Fibroblast of skin of right quadriceps (primary cell): ENCODE data around the gene PLA2G5.

Source experiments
- DNase-seq: peaks from one replicate; pipeline ENCODE4 v3.0.0-alpha.2; 2013

Gene PLA2G5

DNA sequence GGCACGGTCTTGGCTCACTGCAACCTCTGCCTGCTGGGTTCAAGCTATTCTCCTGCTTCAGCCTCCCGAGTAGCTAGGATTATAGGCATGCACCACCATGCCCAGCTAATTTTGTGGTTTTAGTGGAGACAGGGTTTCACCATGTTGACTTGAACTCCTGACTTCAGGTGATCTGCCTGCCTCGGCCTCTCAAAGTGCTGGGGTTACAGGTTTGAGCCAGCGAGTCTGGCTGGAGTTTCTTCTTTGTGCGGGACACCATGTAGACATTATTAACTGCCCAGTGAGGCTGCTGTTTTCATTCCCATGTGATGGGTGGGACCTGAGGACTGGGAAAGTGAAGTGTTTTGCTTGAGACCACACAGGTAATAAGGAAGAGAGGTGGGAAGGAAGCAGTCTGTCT, 23.3 kb downstream of the PLA2G5 start:
- DNase-seq, result no peak

DNA sequence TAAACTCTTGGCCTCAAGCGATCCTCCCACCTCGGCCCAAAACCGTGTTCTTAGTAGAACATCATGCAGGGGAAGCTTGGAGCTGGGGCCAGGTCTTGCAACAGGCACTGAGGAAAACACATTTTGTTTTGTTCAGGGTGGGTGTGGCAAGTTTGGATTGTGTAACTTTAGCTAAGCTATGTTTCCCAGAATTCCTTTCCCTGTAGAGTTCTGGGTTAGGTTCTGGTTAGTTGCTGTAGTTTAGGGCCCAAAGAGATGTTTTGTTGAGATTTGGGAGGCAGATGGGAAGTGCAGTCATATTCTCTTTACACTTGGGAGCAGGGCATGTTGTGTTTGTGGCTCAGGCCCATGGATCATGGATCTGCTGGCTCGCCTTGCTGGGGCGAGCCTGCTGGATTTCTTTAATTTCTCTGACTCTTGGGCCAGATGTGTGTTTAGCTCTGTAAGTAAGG, 24.0 kb downstream of the PLA2G5 start:
- DNase-seq, result no peak

DNA sequence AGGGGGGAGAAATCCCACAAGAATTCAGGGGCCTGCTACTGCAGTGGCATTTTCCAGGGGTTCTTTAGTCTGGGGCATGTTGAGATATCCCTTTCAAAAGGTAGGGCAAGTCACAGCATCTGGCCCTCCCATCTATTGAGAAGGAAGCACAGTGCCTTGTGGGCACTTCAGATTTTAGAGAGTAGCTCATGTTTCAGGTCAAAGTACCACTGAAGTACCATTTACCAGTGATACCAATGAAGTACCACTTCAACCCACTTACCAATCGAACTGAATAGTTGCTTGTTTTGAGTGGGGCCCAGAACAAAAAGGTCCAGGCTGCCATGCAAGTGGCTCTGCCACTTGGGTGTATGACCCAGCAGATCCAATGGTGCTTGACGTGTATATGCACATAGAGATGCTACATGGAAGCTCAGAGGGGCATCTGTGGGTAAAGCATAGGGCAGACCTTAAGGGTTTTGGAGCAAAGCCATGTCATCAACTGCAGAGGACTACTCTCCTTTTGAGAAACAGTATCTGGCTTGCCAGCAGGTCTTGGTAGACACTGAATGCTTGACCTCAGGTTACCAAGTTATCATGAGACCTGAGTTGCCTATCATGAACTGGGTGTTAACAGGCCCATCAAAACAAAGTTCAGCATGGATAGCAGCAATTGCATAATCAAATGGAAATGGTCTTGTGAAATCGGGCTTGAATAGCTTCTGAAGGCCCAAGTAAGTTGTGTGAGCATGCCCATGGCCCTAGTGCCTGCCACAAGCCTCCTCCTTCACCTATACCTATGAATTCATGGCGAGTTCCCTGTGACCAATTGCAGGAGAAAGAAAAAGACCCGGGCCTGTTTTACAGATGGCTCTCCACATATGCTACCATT, 25.8 kb downstream of the PLA2G5 start:
- DNase-seq, result no peak

DNA sequence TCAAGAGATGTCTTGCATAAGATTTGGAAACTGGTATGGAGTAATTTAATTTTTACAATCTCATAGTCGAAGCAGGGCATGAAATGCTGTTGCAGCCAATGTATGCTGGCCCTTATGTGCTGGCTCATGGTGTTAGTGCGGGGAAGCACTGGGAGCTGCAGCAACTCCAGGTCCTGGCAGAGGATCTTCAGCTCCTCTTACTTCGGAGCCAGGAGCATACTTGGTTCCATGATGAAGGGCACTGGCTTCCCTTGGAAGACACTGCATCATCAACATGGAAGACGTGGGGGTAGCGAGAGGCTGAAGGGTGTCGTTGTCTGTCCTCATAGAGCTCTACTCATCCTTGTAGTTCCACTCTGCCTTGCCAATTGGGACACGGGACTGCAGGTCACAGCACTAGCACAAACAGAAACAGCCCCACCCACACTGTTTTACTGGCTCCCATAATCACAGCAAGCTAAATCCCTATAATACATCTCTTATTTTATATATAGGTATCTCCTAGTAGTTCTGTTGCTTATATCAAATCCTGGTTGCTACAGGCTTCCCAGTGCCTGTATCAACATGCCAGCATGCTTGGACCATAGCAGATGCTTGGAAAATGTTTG, 26.9 kb downstream of the PLA2G5 start:
- no peak for DNase-seq

DNA sequence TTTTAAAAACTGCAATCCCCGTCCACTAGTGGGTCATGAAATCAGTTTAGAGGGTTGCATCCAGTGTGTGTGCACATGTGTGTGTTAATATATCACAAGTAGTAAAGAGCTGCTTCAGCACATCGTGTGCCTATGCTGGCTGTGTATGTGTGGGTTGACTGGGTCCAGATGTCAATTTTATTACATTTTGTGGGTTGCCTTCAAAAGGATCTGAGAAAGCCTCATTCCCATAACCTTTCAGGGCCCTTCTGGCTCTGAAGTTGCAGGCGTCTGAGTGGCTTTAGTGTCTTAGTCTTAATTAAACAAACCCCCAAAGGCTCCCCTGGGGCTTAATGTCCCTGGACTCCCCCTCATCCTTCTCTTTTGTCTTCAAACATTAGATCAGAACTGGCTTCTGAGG, 29.5 kb downstream of the PLA2G5 start:
- no peak for DNase-seq

DNA sequence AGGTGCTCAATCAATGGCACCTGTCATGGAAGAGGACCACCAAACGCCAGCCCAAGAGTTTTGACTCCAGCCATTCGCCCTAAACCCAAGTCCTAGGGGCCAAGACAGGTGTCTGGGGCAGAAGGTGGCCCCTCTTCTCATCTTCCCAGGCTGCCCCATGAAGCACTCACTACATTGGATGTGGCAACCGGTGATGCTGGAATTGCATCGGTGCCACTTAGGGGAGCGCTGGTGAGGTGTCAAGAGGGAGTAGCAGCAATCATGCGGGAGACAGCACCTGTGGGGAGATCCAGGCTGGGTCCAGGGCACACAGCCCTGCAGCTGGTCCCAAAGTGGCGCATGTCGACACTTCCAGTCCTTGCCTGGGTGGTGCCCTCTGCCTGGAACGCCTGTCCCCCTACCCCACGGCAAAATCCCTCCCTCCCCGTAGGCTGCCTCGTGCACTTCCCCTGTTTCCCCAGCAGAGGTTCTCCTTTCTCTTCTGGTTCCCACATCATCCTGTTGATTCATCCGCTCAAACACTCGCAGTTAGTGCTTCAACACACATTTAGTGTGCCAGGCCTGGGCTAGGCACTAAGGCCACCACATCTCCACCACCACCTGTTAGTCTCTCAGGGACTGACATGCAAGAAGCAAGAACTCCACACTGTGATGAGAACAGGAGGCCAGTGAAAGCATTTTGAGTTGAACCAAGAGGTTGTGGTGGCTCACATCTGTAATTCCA, 30.8 kb downstream of the PLA2G5 start:
- DNase-seq, result peak; percentile 44

DNA sequence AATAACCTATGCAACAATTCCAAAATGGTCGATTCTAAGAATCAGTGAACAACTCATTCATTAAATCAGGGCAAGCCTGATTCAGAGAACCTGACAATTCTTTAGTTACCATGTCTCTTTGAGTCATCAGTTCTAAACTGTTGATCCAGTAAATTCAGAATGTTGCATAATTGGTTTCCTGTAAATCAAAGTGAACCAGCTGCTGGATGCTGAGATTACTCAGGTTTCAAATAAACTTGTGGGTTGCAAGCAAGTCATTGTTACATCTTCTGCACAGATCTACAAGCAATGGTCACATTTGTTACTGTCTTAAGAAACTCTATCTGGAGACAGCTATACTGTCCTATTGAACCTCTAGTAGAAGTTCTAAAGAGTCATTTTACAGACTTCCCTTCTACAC, 32.9 kb downstream of the PLA2G5 start:
- peak; percentile 65 for DNase-seq

DNA sequence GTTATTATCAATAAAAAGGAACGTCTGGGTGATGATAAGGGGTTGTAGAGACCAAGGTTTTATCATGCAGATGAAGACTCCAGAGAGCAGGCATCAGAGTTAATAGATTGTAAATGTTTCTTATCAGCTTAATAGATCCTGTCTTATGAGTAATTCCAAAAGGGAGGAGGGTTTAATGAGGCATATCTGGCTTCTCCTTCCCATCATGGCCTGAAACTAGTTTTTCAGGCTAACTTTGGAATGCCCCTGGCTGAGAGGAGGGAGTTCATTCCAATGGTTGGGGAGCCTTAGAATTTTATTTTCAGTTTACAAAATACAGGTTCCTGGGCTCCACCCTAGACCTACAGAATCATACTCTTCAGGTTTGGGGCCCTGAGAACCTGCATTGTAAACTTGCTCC, 35.9 kb downstream of the PLA2G5 start:
- DNase-seq, result no peak

DNA sequence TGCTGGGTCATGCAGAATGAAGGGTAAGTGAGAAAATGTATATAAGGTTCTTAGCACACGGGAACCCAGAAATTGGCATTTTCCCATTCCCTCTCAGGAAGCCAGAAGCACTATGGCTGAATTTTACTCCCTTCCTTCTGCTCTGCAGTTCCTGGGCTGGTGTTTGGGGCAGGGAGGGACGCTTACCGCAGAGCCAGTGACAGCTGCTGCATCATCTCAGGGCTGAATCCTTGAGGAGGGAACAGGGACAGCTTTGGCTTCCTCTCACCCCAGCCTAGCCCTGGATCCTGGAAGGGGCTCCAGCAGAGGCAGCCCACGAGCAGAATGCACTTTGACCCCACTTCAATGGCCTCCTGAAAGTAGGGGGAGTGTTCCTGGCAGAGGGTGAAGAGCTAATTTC, 37.4 kb downstream of the PLA2G5 start:
- DNase-seq, result no peak

DNA sequence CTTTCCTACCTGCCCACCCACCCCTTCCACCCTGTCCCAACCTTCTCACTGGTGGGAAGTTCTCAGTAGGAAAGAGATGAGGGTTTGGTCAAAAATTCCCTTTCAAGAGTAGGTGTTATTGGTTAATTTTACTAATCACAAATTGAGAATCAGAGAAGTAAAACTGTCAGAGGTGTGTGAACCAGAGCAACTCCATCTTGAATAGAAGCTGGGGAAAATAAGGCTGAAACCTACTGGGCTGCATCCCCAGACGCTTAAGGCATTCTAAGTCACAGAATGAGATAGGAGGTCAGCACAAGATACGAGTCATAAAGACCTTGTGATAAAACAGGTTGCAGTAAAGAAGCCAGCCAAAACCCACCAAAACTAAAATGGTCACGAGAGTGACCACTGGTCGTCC, 37.8 kb downstream of the PLA2G5 start:
- no peak for DNase-seq

DNA sequence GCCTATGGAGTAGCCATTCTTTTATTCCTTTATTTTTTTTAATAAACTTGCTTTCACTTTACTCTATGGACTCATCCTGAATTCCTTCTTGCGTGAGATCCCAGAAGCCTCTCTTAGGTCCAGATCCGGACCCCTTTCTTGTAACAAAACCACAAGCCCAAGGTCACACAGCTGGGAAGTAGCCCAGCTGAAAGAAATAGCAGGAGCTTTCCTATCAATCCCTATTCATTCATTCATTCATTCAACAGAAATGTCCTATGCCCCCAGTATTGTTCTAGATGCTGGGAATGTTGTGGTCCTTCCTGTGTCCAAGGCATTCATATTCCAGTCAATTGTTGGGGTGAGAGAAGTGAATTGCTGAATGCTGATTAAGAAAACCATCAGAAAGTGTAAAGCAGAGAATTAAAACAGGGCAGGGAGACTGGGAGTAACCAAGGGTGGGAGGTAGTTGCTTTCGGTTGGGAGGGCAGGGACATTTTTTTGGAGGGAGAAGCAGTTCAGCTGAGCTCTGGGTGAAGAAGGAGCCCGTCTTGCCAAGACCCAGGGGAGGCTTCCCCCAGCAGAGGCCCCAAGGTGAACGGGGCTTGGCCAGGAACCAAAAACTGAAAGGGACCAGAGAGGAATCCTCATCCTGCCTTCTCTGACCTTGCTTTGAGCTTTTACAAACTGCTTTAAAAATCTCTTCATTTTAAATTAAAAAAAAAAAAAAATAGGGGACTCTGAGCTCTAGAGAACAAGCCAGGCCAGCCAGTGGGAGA, 38.6 kb downstream of the PLA2G5 start:
- DNase-seq, result no peak

DNA sequence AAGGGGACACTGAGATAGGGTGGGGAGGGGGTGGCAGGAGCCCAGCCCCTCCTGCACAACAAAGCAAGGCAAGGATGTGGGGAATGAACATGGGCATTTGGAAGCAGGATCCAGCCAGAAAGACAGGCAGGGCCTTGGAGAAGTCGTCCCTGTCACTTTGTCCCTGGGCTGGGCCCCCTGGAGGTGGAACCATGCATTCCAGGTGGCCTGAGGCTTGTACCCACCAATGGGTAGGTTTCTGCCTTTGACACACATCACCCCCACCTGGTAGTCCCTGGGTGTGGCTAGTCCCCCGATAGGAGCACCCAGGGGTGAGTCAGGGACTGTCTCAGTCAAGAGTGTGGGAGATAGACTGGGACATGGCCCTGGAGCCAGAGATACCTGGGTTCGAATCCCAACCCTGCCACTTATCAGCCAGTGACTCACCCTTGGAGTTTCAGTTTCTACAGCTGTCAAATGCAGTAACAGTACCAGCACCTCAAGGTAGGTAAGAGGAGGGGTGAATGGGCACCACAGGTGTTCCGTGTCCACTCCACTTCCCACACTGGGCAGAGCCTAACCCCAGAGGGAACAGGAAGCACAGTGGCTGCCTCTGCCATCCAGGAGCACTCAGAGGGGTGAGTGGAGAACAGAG, 39.3 kb downstream of the PLA2G5 start:
- no peak for DNase-seq

DNA sequence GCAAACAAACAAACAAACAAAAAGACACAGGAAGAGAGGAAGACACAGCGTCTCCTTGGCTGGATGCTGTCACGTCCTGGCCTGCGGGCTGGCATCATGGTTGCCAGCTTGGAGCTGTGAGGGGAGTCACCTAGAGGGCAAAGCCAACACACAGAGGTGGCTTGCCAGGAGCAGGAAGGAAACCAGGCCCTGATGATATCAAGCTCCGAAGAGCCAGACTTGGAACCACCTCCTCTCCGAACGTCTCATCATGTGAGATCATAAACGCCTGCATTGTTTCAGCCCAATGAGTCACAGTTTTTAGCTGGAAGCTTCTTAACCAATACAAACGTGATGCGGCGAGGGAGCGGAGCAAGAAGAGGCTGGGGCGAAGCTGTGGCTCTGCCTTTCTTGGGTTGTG, 40.7 kb downstream of the PLA2G5 start:
- DNase-seq, result peak; percentile 11

DNA sequence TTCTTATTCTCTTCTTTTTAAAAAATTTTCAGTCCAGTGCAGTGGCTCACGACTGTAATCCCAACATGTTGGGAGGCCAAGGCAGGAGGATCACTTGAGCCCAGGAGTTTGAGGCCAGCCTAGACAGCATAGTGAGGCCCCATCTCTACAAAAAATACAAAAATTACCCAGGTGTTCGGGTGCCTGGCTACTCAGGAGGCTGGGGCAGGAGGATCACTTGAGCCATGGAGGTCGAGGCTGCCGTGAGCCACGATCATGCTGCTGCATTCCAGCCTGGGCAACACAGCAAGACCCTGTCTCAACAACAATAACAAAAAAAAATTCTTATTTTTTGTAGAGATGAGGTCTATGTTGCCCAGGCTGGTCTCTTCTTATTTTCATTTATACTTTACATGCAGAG, 41.5 kb downstream of the PLA2G5 start:
- no peak for DNase-seq

DNA sequence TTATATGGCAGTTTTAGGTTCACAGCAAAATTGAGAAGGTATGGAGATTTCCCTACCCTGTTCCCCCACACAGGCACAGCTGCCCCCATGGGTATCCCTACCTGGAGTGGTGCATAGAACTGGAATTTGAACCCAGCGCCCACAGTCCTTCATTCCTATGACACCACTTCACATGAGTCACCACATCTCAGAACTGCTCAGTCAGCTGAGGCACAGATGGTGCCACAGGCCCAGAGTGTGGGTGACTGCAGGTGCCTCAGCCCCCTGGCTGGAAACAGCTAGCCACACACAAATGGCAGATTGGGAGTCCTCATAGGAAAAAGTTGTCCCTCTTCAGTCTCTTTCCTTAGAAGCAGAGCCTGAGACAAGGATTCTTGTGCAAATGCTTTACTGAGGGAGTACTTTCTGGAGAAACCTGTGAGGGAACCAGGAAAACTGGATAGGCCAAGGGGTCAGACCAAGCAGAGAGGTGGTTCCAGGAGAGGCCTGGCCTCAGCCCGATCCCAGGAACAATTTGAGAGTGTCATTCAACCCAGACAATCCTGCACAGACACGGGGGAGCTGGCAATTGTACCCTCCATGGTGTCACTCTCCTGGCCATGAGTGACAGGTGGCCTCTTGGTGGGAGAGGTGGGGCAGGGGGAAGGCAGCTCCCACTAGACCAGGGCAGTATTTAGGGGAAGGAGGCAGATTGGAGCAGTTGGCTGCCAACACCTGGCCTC, 42.4 kb downstream of the PLA2G5 start:
- DNase-seq, result no peak

DNA sequence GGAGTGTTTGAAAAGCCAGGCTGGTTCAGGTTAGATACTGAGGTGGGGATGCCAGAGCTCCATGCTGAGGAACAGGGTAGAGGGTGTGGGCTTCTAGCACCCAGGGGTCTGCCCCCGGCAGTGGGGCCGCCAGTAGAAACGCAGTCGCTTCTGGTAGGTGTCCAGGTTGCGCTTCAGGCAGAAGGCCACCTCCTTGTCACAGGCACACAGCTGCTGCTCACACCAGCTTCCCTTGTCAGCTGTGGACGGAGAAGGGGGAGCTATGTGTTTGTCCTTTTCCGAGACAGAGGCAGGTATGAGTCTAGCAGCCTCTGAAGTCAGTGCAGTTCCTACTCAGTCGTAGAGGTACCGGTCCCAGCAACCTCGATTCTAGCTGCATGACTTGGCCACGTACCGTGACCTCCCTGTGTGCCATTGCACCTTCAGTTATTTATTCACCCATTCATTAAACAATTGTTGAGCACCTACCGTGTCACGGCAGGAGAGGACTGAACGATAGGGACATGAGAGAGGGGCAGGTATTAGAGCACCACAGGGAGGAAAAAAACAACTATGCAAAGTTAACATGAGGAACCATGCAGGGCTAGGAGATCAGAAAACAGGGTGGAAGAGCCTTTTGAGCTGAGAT, 44.1 kb downstream of the PLA2G5 start:
- no peak for DNase-seq

DNA sequence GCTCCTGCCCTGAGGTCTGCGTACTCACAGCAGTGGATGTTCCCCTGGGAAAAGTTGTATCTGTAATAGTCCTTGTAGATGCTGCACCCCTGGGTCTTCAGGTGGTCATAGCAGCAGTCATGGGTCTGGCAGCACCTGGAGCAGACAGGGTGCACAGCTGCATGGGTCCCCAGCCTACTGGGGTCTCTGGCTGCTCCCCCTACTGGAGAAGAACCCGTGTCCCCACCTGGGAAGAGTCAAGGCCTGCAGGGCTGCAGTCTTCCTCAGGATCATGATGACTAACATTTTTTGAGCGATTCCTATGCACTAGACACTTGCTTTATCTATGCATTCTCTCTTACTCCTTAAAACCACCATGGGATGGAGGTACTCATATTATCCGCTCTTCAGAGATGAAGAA, 45.5 kb downstream of the PLA2G5 start:
- no peak for DNase-seq

DNA sequence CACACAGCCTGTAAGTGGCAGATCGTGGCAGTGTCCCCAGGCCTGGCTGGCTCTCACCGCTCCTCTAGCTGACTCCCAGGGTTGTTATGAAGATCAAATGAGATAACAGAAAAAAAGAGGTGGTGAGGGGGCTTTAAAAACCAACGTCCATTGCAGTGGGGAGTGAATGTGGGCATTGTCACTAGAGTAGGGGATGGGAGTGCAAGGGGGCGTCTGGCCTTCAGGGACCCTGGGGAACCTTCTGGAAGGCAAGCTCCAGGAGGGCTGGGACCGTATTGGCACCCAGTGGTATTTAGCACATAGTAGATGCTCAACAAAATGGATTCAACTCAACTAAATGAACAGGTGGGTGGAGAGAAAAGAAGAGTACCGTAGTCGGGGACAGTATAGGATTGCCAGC, 45.9 kb downstream of the PLA2G5 start:
- no peak for DNase-seq

DNA sequence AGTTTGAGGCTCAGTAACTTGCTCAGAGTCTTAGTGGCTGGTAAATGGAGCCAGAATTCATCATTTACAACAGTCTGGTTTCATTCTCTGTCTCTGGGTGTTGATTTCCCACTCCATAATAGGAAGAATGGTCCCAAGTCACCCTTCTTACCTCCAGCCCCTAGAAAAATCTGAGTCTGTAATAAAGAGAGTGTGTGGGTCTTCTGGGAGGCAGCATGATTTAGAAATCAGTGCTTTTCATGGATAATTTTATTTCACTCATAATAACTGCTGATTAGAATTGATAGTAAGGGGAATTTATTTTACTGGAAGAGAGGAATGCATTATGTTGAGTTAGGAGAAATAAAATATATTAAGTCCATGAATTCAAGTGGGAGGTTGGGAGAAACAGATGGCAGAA, 47.2 kb downstream of the PLA2G5 start:
- DNase-seq, result no peak

DNA sequence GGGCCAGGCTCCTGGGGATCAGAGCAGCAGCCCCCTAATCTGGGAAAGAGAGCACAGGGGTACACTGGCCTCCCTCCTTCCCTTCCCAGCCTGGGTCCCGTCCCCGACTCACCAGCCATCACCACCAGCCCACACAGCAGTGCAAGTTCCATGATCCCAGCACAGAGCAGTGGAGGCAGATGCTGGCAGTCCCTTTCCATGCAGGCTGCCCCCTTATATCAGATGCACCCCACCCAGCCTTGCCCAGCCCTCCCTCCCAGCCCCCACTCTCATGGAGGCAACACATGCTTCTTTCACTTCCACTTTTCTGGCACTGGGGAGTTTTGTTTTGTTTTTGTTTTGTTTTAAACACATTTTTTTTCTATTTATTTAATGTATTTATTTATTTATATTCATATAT, 49.4 kb downstream of the PLA2G5 start, which contains the start of gene PLA2G2D:
Gene PLA2G2D (minus strand): TSS at position 190 of the 400 bp plus-strand sequence. CDS start 38 bp downstream, at position 152.
- no peak for DNase-seq

DNA sequence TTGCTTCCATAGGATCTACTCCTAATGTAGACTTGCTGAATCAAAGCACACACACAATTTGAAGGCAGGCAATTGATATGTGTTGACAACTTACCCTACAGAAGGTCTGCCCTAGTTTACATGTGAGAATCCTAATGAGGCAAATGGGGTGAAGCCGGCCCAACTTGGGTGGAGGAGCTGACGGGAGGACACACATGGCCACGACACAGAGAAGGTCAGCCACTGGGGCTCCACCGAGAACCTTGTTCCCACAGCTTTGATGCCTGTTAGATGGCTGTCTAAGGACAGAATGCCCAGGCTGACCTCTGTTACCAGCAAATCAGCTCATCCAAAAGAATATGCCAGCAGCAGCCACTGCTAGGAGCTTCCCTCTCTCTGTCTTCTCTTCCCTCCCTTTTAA, 50.8 kb downstream of the PLA2G5 start:
- DNase-seq, result no peak
